ENCODE measurements around the gene TMEM92.
"Not testable (repeated sequence)": the region's sequence is repeated elsewhere in the genome, so short reads cannot be mapped to it uniquely, and the experiment has no call there.

Gene TMEM92

DNA sequence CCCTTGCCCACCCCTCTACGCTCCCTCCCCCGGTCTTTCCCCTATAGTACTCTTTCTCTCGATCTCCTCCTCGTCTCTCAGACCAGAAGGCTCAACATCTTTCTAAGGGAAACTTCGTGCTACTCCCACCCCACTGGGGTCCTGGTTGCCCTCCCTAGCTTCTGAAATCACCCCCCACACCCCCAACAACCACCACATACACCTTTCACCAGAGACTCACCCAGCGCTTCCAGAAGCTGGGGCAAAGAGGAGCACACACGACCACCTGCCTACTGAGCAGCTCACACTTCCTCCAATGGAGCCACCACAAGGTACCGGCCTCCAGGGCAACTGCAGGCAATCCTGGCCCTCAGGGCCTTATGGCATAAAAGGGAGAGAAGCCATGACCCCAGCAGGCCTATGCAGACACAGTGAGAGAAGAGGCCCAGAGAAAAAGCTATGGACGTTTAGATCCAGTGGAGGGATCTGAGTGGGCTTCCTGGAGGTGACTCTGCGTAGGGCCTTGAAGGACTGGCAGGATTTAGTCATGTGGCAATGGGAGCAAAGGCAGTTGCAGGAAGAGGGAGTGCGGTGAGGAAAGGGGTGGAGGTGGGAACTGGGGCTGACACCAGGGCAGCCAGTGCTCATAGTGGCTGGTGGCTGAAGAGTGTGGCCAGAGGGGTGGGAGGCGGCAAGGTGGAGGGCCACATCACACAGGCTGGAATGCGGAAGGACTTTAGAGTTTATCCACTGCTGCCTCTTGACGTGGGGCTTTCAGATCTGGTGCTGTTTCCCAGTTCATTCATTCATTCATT lies 12.1 kb upstream of the TMEM92 start:
- DNase-seq: no peak

GRCh38 chr17:50263331-50264262 lies 10.7 kb upstream of the TMEM92 start:
- no peak for DNase-seq

- DNase-seq: no peak
Observed at GRCh38 chr17:50264263-50265113, 9.8 kb upstream of the TMEM92 start.

GRCh38 chr17:50265212-50265611 lies 9.1 kb upstream of the TMEM92 start:
- DNase-seq: peak; percentile 54

- peak; percentile 6 for DNase-seq
Observed at GRCh38 chr17:50265690-50266315, 8.5 kb upstream of the TMEM92 start.

DNA sequence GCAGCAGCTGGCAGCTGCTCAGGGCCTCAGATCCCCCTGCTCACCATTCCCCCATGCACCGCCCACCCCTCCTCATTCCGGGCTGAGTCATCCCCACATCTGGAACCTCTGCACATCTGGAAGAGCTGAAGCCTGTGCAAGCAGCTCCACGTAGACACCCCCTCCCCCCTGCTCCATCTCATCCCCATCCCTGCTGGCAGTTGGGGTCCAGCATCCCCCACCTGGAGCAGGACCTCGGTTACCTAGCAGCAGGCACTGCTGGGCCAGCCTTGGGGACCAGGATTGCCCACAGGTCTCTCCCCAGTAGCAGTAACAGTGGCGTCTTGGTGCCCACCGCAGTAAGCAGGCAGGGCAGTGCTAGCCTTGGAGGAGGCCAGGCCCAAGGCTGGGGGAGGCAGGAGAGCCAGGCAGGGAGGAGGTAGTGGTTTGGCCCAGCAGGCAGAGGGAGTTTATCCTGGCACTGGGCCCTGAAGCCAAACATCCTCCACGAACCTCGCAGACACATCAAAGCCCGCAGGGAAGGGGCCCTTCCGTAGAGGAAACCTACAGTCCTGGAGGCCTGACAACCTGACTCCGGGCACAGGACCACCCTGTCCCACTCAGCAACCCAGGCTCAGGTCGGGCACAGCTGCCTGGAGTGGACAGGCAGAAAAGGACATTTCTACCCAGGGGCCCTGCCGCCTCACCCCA lies 7.7 kb upstream of the TMEM92 start:
- peak; percentile 81 for DNase-seq

DNA sequence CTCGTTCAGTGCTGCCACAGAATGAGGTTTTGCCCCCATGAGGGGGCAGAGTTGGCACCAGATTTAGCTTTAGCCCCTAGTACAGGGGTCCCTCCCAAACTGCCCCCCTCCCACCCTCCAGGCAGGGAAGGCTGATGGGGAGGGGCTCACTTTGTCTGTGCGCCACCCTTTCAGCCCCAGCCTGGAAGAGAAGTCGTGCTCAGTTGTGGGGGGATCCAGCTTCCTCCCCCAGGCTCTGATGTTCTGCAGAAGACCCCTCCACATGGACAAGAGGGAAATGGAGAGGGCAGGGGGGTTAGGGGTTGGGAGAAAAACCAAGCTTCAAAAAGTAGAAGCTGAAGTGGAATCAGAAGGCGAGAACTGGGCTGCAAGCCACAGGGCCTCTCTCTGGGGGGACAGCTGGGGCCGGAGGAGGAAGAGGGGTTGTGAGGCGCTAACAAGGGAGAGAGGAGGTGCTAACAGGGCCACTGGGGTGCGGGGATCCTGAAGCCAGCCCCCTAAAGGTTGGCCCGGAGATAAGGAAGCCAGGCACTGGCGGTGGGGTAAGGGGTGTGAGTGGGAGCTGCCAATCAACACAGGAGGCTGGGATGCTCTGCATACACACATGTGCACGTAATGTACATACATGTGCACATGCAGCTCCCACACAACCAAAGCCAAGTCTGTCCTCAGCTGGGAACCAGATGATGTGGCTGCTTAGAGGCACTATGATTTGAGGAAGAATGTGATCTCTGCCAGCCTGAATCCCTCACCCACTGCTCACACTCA lies 7.0 kb upstream of the TMEM92 start:
- no peak for DNase-seq

- DNase-seq: no peak
Observed at GRCh38 chr17:50268026-50268425, 6.2 kb upstream of the TMEM92 start.

DNA sequence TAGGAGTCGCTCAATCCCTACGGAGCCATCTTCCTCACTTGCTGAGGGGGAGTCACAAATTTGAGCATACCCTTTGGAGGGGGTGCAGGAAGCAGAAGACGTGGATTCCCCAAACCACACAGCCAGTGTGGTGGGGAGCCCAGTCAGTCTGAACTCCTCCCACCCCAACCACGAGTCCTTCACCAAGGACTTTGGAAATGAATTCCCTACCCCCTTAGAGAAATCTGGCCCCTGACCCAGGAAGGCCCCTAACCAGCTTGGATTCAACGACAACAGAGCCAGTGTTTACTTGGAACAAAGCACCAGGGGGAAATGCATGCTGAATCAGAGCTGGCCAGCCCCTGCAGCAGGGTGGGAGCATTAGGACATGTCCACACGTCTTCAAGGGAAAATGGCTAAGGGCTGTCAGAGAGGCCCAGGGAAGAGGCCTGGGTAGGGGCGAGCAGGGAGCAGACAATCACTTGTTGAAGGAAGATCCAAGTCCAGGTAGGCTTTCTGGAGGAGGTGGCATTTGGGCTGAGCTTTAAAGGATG lies 5.5 kb upstream of the TMEM92 start:
- no peak for DNase-seq

DNA sequence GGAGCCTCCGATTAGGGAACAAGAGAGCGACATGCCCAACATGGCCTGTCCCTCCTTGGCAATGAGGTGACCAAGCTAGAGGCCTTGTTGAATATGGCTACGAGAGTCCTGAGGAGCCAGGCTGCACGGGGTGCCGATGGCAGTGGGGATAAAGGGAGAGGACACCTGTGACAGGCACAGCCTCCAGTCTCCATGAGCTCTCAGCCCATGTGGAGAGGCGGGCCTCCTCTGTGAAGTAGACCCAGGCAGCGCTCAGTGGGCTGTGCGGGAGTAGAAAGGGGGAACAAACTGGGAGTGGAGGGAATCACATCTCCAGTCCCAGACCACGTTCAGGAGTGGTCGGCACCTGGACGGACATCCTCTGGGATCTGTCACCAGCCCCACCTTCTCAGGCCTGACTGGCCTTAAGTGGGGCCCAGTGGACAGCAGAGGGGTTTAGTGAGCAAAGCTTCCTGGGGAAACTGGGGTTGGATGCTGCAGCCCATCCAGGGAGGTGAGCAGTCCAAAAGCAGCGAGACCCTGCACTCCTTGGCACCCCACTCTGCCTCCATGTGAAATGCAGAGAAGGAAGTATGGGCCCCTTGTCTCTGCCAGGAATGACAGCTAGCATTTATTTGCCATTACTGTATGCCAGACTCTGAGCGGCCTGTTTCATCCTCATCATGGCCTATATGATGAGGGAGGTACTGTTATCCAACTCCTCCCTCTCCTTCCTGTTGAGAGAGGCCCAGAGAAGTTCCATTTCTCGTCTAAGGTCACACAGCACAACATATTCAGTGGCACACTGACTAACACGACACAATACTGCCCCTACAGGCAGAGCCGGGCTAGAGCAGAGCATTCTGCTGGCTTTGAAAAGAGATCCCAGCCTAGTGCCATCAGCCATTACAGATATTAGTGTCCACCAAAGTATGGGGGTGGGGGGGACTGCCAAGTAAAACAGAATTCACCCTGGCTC lies 4.5 kb upstream of the TMEM92 start:
- peak; percentile 18 for DNase-seq

- DNase-seq: no peak
Observed at GRCh38 chr17:50270435-50271362, 3.6 kb upstream of the TMEM92 start.

- not testable (repeated sequence) for DNase-seq
Observed at GRCh38 chr17:50271363-50271750, 2.9 kb upstream of the TMEM92 start.

GRCh38 chr17:50272246-50272645 lies 2.0 kb upstream of the TMEM92 start:
- DNase-seq: no peak

DNA sequence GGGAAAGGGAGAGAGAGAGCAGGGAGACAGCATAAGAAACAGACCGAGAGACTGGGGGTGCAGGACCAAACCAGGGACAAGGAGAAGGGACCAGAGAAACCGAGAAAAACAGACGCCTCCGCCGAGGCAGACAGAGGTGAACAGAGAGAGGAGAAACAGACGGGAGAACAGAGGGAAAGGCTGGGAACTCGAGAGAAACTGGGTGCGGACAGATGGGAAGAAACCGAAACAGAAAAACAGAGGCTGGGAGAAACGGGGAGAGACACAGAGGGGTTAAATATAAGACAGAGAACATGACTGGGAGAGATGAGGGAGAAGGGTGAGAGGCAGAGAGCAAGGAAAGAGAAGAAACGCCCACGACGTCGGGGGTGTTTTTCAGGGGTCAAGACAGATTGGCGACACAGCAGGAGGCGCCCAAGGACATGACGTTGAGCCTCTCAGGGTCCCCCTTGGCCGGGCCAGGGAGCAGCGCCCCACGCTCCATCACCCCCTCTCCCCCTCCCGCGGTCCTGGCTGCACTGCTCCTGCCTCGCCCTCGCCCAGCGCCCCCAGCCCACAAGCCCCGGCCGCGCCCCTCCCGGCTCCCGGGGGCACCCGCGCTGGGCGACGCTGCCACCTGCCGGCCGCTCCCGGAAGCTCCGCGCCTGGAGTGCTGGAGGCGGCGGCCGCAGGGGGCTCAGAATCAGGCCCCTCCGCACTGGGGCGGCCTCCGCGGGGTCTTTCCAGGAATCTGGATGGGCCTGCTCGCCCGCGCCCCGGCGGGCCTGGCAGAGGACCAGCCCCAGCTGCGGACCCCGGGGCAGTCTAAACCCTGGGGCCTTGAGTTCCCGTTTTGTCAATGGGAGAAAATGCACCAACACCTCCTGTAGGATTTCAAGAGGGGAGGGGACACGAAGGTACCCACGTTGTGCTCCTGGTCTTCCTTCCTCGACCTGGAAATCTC lies 1.3 kb upstream of the TMEM92 start:
- DNase-seq: peak; percentile 36

GRCh38 chr17:50273654-50274040 lies 619 bp upstream of the TMEM92 start:
- no peak for DNase-seq

- no peak for DNase-seq
Observed at GRCh38 chr17:50274897-50275221, 593 bp downstream of the TMEM92 start.

- no peak for DNase-seq
Observed at GRCh38 chr17:50275279-50275678, 1.0 kb downstream of the TMEM92 start.

All from NCI-H1092 treated with DMSO at 0.1 percent for 48 hours (cell line).